GM20431 (cell line): ENCODE measurements around the gene CDK6.

Experiments
- in situ Hi-C: fragments of 300-500 bp; cut with MseI, MboI; formaldehyde crosslinking; loops from one replicate; pipeline ENCODE4 v1.15.0; 2020; ENCODE audit warnings: low sequenced_read_pairs; ENCODE audit not compliant: unreplicated experiment

Gene CDK6

DNA sequence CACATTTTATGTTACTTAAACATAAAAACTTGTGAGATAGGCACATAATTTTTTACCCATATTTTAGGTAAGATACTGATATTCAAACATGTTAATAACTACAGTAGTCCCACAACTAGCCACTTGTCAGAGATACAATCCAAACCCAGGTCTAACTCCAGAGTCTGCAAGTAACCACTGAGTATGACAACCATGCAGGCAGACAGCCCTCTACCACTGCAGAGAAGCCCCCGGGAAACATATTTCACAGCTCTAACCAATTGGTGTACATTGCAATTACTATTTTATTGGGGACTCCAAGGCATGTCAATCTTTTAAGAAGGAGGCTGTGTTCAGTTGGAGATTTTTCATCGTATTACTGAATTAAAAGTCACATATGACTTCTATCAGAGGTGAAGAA is 139.0 kb downstream of the CDK6 start:
- in situ Hi-C loops, result no loop called here

DNA sequence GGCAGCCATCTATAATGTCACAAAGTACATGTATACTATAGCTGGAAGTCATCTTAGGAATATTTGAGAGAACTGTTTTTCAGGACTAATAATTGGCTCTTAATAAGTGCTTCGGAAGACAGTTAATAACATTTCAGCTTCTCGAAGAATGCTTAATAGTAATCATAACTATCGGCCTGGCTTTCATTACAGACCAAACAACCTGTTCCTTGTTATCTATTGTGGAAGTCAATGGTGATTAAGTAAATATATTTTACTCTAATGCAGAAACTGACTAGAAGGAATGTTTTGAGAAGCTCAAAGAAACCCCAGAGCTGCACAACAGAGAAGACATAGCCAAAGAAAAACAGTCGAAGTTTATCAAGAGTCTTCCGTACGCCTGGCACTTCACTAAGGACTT is 139.4 kb downstream of the CDK6 start:
- in situ Hi-C loops, result no loop called here

GRCh38 chr7:92696584-92696983 is 139.8 kb downstream of the CDK6 start:
- in situ Hi-C loops, result no loop called here

DNA sequence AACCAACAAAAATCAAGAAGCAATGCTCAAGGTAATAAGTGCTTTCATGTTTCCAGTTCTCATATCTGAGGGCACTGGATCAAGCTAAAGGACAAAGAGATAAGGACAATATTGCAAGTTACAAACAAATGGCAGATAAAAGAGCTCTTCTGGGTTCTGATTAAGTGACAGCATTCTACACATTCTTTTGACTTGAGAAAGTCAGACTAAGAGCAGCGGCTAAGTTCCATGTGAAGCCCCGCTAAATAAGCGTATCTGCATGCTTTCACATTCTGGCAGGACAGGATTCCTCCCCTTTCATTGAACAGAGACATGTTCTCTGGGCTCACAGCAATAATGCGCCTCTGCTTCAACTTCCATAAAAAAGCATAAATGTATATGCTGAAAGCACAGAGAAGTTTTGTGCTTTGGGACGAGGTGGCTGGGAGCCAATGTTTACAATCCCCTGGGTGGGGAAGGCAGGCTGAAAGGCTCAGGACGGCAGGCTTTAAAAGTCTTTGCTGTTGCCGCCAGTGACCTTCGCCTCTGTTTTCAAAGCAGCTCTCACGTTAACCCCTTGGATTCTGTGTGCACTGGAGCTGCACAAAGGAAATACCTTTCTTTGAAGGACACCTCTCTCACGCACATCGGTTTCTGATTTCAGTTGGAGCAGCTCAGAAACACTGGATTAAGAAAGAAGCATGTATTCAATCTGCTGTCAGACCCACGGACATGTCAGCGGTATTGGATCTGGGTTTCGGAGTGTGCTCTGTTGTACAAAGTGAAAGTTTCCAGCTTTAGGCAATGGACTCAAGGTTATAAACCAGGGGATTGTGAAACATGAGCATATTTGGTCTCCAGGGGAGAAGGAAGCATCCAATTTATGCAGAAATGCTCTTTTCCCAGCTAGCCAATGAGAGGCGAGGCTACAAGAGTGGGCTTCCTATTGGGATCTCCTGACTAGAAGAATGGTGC is 140.8 kb downstream of the CDK6 start:
- in situ Hi-C loops, result no loop called here

- in situ Hi-C loops, result no loop called here
These were observed 142.2 kb downstream of the CDK6 start for GRCh38 chr7:92694211-92694610.

- in situ Hi-C loops, result no loop called here
These were observed 142.9 kb downstream of the CDK6 start for GRCh38 chr7:92693519-92693918.

DNA sequence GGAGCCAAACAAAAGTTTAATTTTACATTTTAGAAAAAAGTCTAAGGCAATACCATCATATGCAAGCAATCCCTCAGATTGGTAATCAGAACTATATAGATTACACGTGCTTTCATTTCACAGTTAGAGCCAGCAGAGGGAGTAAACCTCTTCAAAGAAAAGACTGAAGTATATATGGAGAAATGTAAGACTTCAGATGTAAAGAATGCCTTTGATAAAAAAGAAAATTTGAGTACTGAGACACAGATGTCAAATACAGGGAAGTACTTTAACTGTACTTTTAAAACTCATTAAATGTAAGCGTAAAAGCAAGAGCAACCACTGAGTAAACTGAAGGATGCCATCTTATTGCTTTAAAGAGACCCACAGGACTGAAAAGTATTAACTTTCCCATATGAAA is 144.8 kb downstream of the CDK6 start:
- in situ Hi-C loops, result no loop called here

DNA sequence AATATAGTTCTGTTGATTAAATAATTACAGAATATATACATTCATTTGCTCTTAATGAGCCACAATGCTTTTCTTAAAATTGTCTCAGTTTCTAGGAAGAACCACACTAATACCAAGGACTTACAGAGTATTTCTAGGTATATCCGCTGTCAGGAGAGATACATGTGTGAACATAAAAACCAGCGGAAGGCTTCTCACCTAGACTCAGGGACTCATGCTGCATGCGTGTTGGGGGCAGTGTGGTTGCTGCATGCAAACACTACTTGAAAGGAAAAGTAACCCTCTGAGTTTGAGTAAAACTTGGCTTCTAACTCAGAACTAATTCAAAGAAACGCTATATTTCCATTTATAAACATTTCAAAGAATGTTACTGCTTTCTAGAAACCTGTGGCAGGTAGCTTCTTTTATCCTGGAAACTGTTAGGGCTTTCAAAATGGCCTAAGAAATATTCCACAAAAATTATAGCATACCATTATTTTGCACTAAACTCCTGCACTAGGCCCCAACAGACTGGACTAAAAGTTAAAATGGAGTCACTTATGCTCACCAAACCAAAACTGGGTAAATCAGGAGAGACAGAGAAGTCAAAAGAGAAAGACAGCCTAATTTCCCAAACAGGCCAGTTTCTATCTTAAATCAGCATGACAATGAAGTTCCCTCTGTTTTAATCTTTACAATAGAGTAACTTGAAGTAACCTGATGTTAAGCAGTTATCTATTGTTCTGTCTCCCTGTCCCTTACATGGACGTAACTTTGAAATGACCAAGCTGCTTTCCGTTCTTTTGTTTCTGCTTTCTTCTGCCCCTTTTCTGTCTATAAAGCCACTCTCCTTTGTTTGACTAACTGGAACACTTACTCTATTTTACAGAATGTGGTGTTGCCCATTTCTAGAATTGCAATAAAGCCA is 151.0 kb downstream of the CDK6 start:
- in situ Hi-C loops, result no loop called here

DNA sequence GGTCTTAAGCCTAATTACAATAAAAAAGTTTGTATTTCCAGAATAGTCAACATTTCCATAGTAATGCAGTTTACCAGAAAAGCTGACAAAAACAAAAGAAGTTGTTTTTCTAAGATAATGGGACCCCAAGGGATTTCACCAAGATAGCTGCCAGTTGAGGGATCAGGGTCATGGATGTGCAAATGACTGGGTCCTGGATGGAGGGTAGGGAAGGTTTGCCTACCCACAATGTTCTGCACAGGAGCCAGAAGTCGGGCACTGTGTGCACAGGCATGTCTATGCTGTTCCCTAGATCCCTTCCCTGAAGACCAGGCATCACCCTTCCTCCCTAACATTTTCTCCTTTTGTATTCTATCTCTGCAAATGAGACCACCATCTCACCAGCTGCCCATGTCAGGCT is 152.1 kb downstream of the CDK6 start:
- in situ Hi-C loops, result no loop called here

DNA sequence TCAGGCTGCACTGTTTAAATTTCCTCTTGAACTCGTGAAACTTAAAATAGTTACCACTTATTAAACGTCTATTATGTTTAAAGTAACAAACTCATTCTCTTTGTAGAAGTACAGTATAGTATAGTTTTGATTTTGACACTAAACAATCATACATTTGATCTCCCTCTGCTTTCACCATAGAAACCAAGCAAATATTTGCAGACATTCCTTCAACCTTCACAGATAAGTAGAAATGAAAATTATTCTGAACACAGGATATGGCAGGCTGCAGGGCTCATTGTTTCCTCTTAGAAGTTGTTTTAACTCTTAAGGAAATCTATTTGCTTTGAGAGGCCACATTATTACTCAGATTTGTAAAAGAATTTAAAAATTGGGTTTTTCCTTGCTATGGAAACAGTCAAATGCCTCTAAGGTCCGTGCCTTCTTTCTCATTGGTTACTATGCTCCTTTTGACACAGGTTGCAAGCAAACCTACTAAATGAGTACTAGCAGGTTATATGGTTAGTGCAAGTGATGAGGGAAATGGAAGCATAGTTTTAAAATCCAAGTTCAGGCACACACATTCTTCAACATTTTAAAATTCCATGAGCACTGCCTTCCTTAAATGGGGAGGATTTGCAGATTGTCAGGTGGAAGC is 153.4 kb downstream of the CDK6 start:
- in situ Hi-C loops, result no loop called here

GRCh38 chr7:92682330-92682729 is 154.0 kb downstream of the CDK6 start:
- in situ Hi-C loops, result no loop called here

GRCh38 chr7:92681633-92682032 is 154.7 kb downstream of the CDK6 start:
- in situ Hi-C loops, result no loop called here

- in situ Hi-C loops, result no loop called here
These were observed 155.9 kb downstream of the CDK6 start for GRCh38 chr7:92680442-92680841.

- in situ Hi-C loops, result no loop called here
These were observed 158.0 kb downstream of the CDK6 start for GRCh38 chr7:92678291-92678920.

DNA sequence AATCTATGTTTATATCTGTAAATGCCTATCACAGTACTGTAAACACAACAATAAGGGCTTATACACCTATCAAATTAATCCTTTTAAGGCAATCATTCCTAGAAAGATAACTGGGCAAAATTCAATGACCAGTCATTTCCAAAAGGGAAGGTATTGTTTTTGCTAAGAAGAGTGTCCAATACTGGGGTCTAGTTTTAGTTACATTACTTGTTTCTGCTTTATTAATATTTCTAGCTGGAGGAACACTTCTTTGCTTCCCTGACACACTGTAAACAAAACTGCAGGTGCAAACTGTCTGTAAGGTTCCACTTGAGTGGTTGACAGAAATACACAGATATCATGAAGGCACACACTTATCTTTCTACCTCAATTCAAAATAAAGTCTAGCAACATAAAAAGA is 162.0 kb downstream of the CDK6 start:
- in situ Hi-C loops, result no loop called here

GRCh38 chr7:92671505-92672169 is 164.7 kb downstream of the CDK6 start:
- in situ Hi-C loops, result no loop called here

DNA sequence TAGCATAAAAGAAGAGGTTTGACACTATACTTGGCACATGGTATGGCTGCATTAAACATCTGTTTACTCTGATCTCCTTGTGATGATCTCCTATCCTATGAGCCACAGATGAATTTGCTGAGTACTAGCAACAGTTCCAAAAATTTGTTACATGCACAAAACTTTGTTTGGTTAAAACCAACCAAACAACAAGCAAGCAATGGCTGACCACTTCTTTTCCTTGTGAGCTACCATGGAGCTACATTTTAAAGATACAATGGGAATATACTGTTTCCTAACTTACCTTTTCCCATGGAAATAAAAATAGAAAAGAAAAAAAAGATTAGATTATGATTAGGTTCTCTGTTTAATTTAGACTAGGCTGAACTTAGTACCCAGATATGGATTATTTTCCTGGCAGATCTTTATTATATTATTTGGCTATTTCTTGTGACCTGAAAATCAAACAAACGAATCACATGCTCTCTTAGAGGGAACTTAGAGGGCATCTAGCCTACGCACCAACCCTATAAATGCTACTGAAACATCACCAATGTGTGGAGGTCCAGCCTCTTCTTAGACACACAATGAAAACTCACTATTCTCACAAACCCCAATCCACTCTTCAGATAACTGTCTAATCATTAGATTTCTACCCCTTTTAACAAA is 166.0 kb downstream of the CDK6 start:
- in situ Hi-C loops, result no loop called here

- in situ Hi-C loops, result no loop called here
These were observed 166.7 kb downstream of the CDK6 start for GRCh38 chr7:92669616-92670165.

GRCh38 chr7:92668564-92668963 is 167.8 kb downstream of the CDK6 start:
- in situ Hi-C loops, result no loop called here
